ENCODE data around the gene EXT2. TPM values are rescaled to one million over a fixed set of nuclear protein-coding genes. Genes with fewer than 3 reads are reported as not detected.

The EXT2 gene
- total RNA-seq, 3 donors from 2014 or later (not counting 1 experiment from before 2014, with no cell fraction given), result 44.2 to 50.3 (median 45.8) TPM

DNA sequence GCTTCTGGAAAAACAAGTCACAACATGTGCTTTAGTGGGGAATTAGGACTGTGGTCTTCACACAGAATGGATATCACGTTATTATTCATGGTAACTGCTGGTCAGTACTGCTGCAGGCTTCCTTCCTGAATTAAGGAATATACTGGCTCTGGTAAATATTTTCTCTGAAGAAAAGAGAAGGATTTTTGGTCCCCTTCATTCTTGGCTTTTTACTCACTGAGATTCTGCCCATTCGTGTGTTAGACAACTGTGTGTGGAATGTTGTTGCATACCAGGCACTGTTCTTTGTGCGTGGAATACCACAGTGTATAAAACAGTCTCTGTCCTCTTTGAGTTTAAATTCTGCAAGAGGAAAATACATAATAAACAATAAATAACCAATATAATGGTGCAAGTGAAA is 134.1 kb downstream of the EXT2 start:
- ATAC-seq (no peak), DNase-seq (no peak)
- Histone ChIP-seq H3K27ac (ENCODE audit: low read length) (no peak overlapping the region), H3K27me3 (ENCODE audit: control insufficient read depth, insufficient read depth, low read length) (no peaks in the 10 kb centered on the region), H3K4me3 (ENCODE audit: low read length) (no peak overlapping the region), H3K4me1 (ENCODE audit: control insufficient read depth, insufficient read depth, low read length) (no peaks in the 10 kb centered on the region), H3K9me3 (ENCODE audit: control insufficient read depth, insufficient read depth, low read length) (no peaks in the 10 kb centered on the region), H3K36me3 (ENCODE audit: control insufficient read depth, insufficient read depth, low read length) (no peaks in the 10 kb centered on the region)
- Mint-ChIP-seq H3K9me3 (no peaks in the 10 kb centered on the region), H3K27me3 (ENCODE audit: low read depth in 2 of 2) (no peaks in the 10 kb centered on the region), H3K4me1 (peaks cover 0 to 7% of the 10 kb centered on the region in 2 donors), H3K4me3 (no peak overlapping the region), H3K27ac (no peak overlapping the region), H3K36me3 (no peaks in the 10 kb centered on the region)
- TF ChIP-seq, protein P1, sequence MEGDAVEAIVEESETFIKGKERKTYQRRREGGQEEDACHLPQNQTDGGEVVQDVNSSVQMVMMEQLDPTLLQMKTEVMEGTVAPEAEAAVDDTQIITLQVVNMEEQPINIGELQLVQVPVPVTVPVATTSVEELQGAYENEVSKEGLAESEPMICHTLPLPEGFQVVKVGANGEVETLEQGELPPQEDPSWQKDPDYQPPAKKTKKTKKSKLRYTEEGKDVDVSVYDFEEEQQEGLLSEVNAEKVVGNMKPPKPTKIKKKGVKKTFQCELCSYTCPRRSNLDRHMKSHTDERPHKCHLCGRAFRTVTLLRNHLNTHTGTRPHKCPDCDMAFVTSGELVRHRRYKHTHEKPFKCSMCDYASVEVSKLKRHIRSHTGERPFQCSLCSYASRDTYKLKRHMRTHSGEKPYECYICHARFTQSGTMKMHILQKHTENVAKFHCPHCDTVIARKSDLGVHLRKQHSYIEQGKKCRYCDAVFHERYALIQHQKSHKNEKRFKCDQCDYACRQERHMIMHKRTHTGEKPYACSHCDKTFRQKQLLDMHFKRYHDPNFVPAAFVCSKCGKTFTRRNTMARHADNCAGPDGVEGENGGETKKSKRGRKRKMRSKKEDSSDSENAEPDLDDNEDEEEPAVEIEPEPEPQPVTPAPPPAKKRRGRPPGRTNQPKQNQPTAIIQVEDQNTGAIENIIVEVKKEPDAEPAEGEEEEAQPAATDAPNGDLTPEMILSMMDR (IDR thresholded peaks at IDR 0.05), result no peak
- 100% methylated on average over 2 of the region's 3 CpGs for WGBS (ENCODE audit: insufficient coverage)
- intact Hi-C loops (cut with micrococcal nuclease), result no loop called here

DNA sequence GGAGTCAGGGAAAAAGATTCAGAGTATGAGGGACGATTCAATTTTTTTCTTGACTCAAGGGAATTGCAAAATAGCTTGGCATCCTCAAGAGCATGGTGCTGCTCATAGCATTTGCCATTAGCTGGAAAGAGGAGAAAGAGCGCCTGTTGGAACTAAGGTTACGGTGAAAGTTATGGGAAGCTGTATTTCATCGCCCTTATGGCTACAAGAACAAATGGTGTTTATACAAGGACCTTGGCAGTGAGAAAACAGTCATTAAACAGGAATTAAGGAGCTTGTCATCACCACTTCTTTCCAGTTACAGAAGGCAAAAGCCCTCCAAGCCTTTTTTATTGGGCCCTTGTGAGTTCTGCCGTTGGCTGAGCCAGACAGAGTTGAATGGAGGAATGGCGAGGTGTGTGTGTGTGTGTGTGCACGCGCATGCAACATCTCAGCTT is 140.3 kb downstream of the EXT2 start:
- Histone ChIP-seq H3K27ac (ENCODE audit: low read length) (no peak overlapping the region), H3K9me3 (ENCODE audit: control insufficient read depth, insufficient read depth, low read length) (no peaks in the 10 kb centered on the region), H3K27me3 (ENCODE audit: control insufficient read depth, insufficient read depth, low read length) (no peaks in the 10 kb centered on the region), H3K4me1 (ENCODE audit: control insufficient read depth, insufficient read depth, low read length) (no peaks in the 10 kb centered on the region), H3K36me3 (ENCODE audit: control insufficient read depth, insufficient read depth, low read length) (peaks cover 7% of the 10 kb centered on the region), H3K4me3 (ENCODE audit: low read length) (no peak overlapping the region)
- no peaks in the 10 kb centered on the region for H3K4me1 Mint-ChIP-seq
- intact Hi-C loops (cut with micrococcal nuclease), result no loop called here
- ATAC-seq (no peak), DNase-seq (no peak)
- 95% methylated on average over 5 of the region's 8 CpGs for WGBS (ENCODE audit: insufficient coverage)
- H3K4me3 Mint-ChIP-seq, result no peak overlapping the region
- no peaks in the 10 kb centered on the region for H3K9me3 Mint-ChIP-seq
- no peak overlapping the region for H3K27ac Mint-ChIP-seq
- TF ChIP-seq, protein P1 (IDR thresholded peaks at IDR 0.05), result no peak
- no peaks in the 10 kb centered on the region for H3K27me3 Mint-ChIP-seq (ENCODE audit: low read depth in 2 of 2)
- H3K36me3 Mint-ChIP-seq, result no peaks in the 10 kb centered on the region

DNA sequence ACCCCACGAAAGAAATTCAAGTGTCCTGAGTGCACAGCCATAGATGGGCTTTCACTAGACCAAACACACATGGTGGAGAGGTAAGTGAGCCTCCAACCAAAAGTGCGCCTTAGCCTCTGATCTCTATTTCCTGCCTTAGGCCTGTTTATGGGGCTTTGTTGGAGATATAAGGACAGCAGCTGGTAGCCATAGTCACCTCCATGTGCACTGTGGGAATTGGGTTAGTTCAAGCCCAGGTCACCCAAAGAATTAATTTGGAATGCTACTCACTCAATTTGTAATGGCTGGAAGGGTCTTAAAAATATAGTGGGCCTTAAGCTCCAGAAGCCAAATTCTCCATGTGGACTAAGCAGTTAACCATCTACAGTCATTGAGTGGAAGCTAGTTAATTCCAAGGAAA is 140.8 kb downstream of the EXT2 start:
- DNase-seq (no peak), ATAC-seq (no peak)
- Mint-ChIP-seq H3K4me3 (no peak overlapping the region), H3K27me3 (ENCODE audit: low read depth in 2 of 2) (no peaks in the 10 kb centered on the region), H3K36me3 (no peaks in the 10 kb centered on the region), H3K27ac (no peak overlapping the region), H3K4me1 (no peaks in the 10 kb centered on the region), H3K9me3 (no peaks in the 10 kb centered on the region)
- H3K4me3 ChIP-seq (ENCODE audit: low read length), result no peak overlapping the region
- no peaks in the 10 kb centered on the region for H3K9me3 ChIP-seq (ENCODE audit: control insufficient read depth, insufficient read depth, low read length)
- intact Hi-C loops (cut with micrococcal nuclease), result no loop called here
- H3K27me3 ChIP-seq (ENCODE audit: control insufficient read depth, insufficient read depth, low read length), result no peaks in the 10 kb centered on the region
- TF ChIP-seq, protein P1 (IDR thresholded peaks at IDR 0.05), result no peak
- no peak overlapping the region for H3K27ac ChIP-seq (ENCODE audit: low read length)
- H3K4me1 ChIP-seq (ENCODE audit: control insufficient read depth, insufficient read depth, low read length), result no peaks in the 10 kb centered on the region
- peaks cover 7% of the 10 kb centered on the region for H3K36me3 ChIP-seq (ENCODE audit: control insufficient read depth, insufficient read depth, low read length)
- WGBS (ENCODE audit: insufficient coverage), result 97% methylated on average over 2 of the region's 2 CpGs

DNA sequence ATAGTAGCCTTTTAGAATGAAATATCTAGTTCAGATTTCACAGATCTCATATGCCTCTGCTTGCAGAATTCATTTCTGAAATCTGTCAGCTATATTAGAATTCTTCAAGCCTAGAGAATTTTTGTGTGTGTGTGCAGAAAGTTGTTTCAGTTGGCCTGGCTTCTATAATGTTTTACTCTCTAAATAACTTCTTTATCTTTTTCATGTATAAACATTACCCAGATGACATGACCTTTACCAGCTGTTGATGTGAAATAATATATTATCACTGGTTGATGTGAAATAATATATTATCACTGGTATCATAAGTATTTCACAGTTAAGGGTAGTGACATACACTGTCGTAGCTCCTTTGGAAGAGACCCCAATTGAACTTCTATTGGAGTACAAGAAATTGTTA is 141.7 kb downstream of the EXT2 start:
- no peak for ATAC-seq
- H3K36me3 Mint-ChIP-seq, result no peaks in the 10 kb centered on the region
- Histone ChIP-seq H3K27me3 (ENCODE audit: control insufficient read depth, insufficient read depth, low read length) (no peaks in the 10 kb centered on the region), H3K27ac (ENCODE audit: low read length) (no peak overlapping the region), H3K36me3 (ENCODE audit: control insufficient read depth, insufficient read depth, low read length) (peaks cover 7% of the 10 kb centered on the region), H3K4me3 (ENCODE audit: low read length) (no peak overlapping the region), H3K4me1 (ENCODE audit: control insufficient read depth, insufficient read depth, low read length) (no peaks in the 10 kb centered on the region), H3K9me3 (ENCODE audit: control insufficient read depth, insufficient read depth, low read length) (no peaks in the 10 kb centered on the region)
- no peak overlapping the region for H3K27ac Mint-ChIP-seq
- H3K4me1 Mint-ChIP-seq, result no peaks in the 10 kb centered on the region
- DNase-seq, result no peak
- H3K4me3 Mint-ChIP-seq, result no peak overlapping the region
- H3K27me3 Mint-ChIP-seq (ENCODE audit: low read depth in 2 of 2), result no peaks in the 10 kb centered on the region
- intact Hi-C loops (cut with micrococcal nuclease), result no loop called here
- TF ChIP-seq, protein P1 (IDR thresholded peaks at IDR 0.05), result no peak
- H3K9me3 Mint-ChIP-seq, result no peaks in the 10 kb centered on the region
- WGBS (ENCODE audit: insufficient coverage), result no CpG with 5 or more reads among the region's 1 CpG

Measured in natural killer cell (primary cell).